GM21723 (cell line): ENCODE data around the gene COL1A1.
A peak's percentile ranks its signal among the peaks of the same experiment; 100 is the strongest.

Source experiments
- ATAC-seq: cut with Tn5 transposase; IDR thresholded peaks from one replicate; pipeline ENCODE4 v1.9.1; 2021; ENCODE audit warnings: mild to moderate bottlenecking, moderate library complexity; ENCODE audit not compliant: unreplicated experiment

COL1A1 gene

GRCh38 chr17:50187751-50188530, 13.5 kb downstream of the COL1A1 start:
- no peak for ATAC-seq

GRCh38 chr17:50187394-50187725, 14.1 kb downstream of the COL1A1 start:
- no peak for ATAC-seq

DNA sequence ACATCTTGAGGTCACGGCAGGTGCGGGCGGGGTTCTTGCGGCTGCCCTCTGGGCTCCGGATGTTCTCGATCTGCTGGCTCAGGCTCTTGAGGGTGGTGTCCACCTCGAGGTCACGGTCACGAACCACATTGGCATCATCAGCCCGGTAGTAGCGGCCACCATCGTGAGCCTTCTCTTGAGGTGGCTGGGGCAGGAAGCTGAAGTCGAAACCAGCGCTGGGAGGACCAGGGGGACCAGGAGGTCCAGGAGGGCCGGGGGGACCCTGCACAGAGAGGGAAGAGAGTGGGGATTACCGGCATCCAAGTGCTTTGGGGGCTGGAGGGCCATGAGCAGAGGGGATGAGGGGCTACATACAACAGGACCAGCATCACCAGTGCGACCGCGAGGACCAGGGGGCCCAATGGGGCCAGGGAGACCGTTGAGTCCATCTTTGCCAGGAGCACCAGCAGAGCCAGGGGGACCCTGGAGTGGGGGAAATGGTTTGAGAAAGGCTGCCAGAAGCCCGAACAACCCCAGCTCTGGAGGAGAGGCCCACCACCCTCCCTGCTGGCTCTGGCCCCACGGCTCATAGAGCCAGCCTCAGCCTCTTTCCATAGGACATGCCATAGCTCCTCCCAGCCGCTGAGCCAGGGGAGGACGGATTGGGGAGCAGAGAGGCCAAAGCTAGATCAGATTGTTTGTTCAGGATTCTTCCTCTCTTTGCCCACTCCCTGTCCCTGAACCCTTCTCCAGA, 14.6 kb downstream of the COL1A1 start:
- no peak for ATAC-seq

- no peak for ATAC-seq
These were observed 15.6 kb downstream of the COL1A1 start for GRCh38 chr17:50185631-50186471.

DNA sequence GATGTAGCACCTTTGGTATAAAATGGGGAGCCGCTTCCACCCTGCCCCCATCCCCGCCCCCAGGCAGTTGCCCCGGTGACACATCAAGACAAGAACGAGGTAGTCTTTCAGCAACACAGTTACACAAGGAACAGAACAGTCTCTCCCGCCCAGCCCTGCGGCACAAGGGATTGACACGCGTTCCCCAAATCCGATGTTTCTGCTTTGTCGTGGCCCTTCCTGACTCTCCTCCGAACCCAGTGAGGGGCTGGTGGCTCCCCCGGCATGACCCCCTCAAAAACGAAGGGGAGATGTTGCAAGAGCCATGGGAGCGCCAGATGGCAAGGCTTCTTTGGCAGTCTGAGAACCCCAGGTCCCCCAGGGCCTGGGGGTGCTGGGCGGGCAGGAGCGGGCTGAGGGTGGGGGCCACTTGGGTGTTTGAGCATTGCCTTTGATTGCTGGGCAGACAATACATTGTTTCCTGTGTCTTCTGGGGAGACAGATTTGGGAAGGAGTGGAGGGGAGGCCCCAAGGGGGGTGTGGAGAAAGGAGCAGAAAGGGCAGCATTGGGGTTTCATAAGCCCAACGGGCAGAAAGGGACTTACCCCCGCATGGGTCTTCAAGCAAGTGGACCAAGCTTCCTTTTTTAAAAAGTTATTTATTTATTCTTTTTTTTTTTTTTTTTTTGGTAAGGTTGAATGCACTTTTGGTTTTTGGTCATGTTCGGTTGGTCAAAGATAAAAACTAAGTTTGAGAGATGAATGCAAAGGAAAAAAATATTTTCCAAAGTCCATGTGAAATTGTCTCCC, 16.6 kb downstream of the COL1A1 start:
- no peak for ATAC-seq

DNA sequence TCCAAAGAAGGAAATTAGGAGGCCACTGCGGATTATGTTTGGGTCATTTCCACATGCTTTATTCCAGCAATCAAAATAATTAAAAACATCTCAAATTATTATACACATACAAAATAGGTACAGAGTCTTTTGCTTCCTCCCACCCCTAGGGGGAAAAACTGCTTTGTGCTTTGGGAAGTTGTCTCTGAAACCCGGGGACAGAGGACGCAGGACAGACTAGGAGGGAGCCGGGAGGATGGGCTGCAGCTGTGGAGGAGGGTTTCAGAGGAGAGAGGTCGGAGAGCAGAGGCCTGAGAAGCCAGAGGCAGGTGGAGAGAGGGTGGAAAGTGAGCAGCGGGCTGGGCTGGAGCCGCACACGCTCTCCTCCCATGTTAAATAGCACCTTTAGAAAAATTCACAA, 17.4 kb downstream of the COL1A1 start:
- no peak for ATAC-seq

GRCh38 chr17:50183421-50183994, 17.9 kb downstream of the COL1A1 start:
- ATAC-seq = no peak

GRCh38 chr17:50182783-50183420, 18.5 kb downstream of the COL1A1 start:
- ATAC-seq = no peak

GRCh38 chr17:50181591-50182560, 19.6 kb downstream of the COL1A1 start:
- no peak for ATAC-seq

DNA sequence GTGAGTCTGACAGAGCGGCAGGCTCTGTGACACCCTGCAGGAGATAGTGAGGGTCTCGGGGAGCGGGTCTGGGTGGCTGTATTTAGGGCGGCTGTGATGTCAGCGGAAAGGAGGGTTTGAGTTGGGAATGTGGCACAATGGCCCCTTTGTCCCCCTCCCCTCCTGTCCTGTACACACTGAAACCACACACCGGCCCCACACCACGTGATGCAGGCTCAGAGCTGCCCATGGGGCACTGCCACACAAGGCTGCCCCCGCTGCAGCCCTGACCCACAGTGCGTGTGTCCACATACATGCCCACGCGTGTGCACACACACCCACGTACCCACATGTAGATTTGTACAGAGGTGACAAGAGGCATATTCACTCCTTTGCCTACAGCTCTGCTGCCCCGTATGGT, 20.3 kb downstream of the COL1A1 start:
- no peak for ATAC-seq

GRCh38 chr17:50180620-50181019, 20.8 kb downstream of the COL1A1 start:
- no peak for ATAC-seq

- no peak for ATAC-seq
These were observed 21.3 kb downstream of the COL1A1 start for GRCh38 chr17:50180111-50180510.

- ATAC-seq = peak; percentile 51
These were observed 23.2 kb downstream of the COL1A1 start for GRCh38 chr17:50177983-50178834.

GRCh38 chr17:50177476-50177875, 24.0 kb downstream of the COL1A1 start:
- no peak for ATAC-seq

DNA sequence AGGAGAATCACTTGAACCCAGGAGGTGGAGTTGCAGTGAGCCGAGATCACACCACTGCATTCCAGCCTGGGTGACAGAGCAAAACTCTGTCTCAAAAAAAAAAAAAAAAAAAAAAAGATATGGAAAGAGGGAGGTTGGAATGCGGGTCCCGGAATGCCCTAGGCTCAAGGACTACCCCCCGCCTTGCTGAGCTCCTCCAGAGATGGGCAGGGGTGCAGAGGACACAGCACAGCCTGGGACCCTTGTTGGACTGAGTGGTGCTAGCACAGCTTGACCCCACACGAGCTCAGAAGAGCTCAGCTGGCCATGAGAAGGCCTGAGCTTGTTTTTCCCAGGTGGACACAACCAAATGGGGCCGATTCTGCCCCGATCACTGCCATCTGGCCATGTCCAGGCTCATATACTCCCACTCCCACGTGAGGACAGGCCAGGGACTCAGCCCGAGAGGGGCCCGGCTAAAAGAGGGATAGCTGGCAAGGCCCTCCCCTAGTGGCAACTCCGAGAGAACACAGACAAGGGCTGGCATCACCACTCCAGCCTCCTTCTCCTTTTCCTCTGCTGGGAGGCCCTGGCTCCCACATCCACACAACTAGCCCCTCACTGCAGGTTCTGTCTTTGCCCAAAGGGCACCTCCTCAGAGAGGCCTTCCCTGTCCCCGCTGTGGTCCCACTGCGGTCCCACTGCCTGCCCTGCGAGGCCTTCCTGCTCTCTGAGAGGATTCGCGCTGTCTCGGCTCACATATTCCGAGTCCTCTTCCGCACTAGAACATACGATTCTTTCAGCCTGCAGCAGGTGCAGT, 24.7 kb downstream of the COL1A1 start:
- no peak for ATAC-seq

GRCh38 chr17:50175035-50175807, 26.2 kb downstream of the COL1A1 start:
- no peak for ATAC-seq
